HUDEP-2 (cell line): ENCODE results near the gene PTPRO.

Experiments
- DNase-seq, 76 experiments: peaks; one replicate each; lab custom pipeline; 2025; ENCODE audit not compliant: unreplicated experiment in 76 of 76; lab: John Stamatoyannopoulos, UW

Gene PTPRO

GRCh38 chr12:15322164-15323061, at the start of gene PTPRO:
Gene PTPRO, plus strand, starts transcription at chr12:15322508.
- peak in 1 of 76 experiments; percentile 1 for DNase-seq

GRCh38 chr12:15273896-15274295, 48.4 kb upstream of the PTPRO start:
- DNase-seq = no peak

GRCh38 chr12:15274561-15274967, 47.7 kb upstream of the PTPRO start:
- no peak for DNase-seq

GRCh38 chr12:15276088-15276698, 46.1 kb upstream of the PTPRO start:
- peak in 8 of 76 experiments; percentile 1 to 35 (median 6) for DNase-seq

- DNase-seq = no peak
Observed at GRCh38 chr12:15278816-15279658, 43.3 kb upstream of the PTPRO start.

GRCh38 chr12:15280930-15281329, 41.4 kb upstream of the PTPRO start:
- DNase-seq = no peak

- no peak for DNase-seq
Observed at GRCh38 chr12:15289192-15289591, 33.1 kb upstream of the PTPRO start.

GRCh38 chr12:15293731-15294130, 28.6 kb upstream of the PTPRO start:
- no peak for DNase-seq

GRCh38 chr12:15299947-15300346, 22.4 kb upstream of the PTPRO start:
- DNase-seq = no peak

- DNase-seq = no peak
Observed at GRCh38 chr12:15304296-15304695, 18.0 kb upstream of the PTPRO start.

- no peak for DNase-seq
Observed at GRCh38 chr12:15306605-15307004, 15.7 kb upstream of the PTPRO start.

- no peak for DNase-seq
Observed at GRCh38 chr12:15307079-15307478, 15.2 kb upstream of the PTPRO start.

- DNase-seq = no peak
Observed at GRCh38 chr12:15318841-15319240, 3.5 kb upstream of the PTPRO start.

- DNase-seq = no peak
Observed at GRCh38 chr12:15320881-15321280, 1.4 kb upstream of the PTPRO start.

- no peak for DNase-seq
Observed at GRCh38 chr12:15323480-15323879, 1.2 kb downstream of the PTPRO start.

- no peak for DNase-seq
Observed at GRCh38 chr12:15329891-15330290, 7.6 kb downstream of the PTPRO start.

GRCh38 chr12:15334225-15334624, 11.9 kb downstream of the PTPRO start:
- no peak for DNase-seq

- DNase-seq = no peak
Observed at GRCh38 chr12:15335959-15336358, 13.7 kb downstream of the PTPRO start.

- DNase-seq = no peak
Observed at GRCh38 chr12:15336768-15337553, 14.7 kb downstream of the PTPRO start.

- no peak for DNase-seq
Observed at GRCh38 chr12:15341371-15341770, 19.1 kb downstream of the PTPRO start.
